GM21515 (cell line): Measurements from ENCODE around the gene BAZ1B.
"Not testable (repeated sequence)": the region's sequence is repeated elsewhere in the genome, so short reads cannot be mapped to it uniquely, and the experiment has no call there.

Experiments used
- ATAC-seq: cut with Tn5 transposase; IDR thresholded peaks from one replicate; pipeline ENCODE4 v1.9.1; 2021; ENCODE audit not compliant: unreplicated experiment

The BAZ1B gene

DNA sequence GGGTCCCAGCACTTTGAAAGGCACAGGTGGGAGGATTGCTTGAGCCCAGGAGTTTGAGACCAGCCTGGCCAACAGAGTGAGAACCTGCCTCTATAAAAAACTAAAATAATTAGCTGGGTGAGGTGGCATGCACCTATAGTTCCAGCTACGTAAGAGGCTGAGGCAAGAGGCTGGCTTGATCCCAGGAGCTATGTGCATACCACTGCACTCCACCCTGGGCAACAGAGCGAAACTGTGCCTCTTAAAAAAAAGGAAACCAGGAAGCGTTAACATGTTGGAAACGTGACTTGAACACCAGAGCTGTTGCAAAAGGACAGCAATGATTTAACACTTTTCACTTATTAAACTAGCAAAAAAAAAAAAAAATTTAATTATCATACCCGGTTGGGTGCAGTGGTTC, 12.6 kb downstream of the BAZ1B start:
- no peak for ATAC-seq

- ATAC-seq, result no peak
Observed at GRCh38 chr7:73507556-73507955, 14.5 kb downstream of the BAZ1B start.

- ATAC-seq, result no peak
Observed at GRCh38 chr7:73504920-73505319, 17.2 kb downstream of the BAZ1B start.

DNA sequence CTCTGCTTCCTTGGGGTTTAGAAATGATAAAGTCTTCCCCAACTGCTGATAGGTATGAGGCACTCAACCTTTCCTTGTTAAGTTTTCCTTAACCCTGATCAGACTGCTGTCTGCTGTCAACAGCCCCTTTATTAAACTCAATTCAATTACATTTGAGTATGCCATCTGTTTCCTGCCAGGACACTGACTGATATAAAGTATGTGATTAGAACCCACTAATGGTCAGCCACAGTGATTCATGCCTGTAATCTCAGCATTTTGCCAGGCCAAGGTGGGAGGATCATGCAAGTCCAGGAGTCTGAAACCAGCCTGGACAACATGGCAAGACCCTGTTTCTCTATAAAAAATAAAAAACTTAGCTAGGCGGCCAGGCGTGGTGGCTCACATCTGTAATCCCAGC, 18.1 kb downstream of the BAZ1B start:
- no peak for ATAC-seq

DNA sequence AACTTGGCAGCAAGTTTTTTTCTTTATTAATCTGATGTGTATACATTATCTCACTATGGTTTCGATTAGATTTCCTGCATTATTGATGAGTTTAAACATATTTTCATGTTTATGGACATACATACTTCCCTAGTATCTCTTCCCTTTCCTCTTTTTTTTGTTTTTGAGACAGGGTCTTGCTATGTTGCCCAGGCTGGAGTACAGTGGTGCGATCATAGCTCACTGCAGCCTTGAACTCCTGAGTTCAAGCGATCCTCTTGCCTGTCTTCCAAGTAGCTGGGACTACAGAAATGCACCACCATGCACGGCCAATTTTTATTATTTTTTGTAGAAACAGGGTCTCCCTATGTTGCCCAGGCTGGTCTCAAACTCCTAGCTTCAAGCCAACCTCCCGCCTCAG, 18.9 kb downstream of the BAZ1B start:
- no peak for ATAC-seq

GRCh38 chr7:73496626-73497025, 25.5 kb downstream of the BAZ1B start:
- no peak for ATAC-seq

DNA sequence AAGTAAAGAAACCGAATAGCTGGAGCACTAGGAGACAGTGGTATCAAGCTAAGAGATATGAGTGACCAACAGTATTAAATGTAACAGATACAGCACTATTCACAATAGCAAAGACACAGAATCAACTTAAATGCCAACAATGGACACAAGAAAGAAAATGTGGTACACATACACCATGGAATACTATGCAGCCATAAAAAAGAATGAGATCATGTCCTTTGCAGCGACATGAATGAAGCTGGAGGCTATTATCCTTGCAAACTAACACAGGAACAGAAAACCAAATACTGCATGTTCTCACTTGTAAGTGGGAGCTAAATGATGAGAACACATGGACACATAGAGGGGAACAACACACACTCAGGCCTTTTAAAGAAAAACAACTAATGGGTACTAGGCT, 26.6 kb downstream of the BAZ1B start:
- ATAC-seq, result not testable (repeated sequence)

DNA sequence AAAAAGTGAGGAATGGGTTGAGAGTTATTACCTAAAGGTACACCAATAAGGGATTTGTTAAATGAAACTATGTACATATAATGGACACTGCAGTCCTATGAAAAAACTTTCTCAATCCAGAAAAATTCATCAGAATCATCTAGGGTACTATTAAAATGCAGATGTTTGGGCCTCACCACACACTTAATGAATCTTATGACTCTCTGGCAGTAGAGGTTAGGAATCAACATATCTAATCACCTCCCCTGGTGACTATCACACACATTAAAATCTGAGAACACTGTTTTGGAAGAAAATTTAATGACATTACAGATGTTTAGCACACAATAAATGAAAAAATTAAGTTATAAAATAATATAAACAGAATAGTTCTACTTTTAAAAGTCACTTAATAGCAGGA, 32.1 kb downstream of the BAZ1B start:
- ATAC-seq, result no peak

- ATAC-seq, result no peak
Observed at GRCh38 chr7:73487486-73487885, 34.6 kb downstream of the BAZ1B start.

GRCh38 chr7:73483171-73483570, 38.9 kb downstream of the BAZ1B start:
- no peak for ATAC-seq

DNA sequence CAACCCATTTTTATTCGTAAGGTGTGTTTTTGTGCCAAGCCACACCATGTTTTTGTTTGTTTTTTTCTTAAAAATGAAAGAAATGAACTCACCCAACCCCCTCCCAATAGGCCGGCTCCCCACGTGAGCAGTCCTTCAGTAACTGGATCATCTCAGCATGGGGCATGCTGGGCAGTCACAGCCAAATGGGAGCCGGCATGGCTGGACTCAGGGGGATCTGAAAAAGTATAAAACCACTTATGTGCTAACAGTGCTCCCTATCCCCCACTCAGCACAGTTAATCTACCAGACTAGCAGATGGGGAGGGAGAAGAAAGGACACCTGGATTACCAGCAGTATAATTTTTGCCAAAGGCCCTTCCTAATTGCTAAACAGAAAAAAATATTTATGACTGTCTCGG, 39.3 kb downstream of the BAZ1B start:
- no peak for ATAC-seq

DNA sequence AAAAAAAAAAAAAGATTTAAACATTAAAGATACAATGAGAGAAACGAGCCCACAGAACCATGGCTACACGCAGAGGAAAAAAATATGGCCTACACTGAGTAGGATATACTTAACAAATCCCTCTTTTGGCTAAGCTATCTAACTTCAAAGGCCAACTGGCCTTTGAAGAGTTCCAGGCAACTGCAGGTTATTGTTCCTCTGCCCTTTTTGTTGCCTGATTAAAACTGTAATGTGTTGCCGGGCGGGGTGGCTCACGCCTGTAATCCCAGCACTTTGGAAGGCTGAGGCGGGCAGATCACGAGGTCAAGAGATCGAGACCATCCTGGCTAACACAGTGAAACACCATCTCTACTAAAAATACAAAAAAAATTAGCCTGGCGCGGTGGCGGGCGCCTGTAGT, 40.6 kb downstream of the BAZ1B start:
- not testable (repeated sequence) for ATAC-seq

GRCh38 chr7:73478549-73478948, 43.5 kb downstream of the BAZ1B start:
- ATAC-seq, result no peak

DNA sequence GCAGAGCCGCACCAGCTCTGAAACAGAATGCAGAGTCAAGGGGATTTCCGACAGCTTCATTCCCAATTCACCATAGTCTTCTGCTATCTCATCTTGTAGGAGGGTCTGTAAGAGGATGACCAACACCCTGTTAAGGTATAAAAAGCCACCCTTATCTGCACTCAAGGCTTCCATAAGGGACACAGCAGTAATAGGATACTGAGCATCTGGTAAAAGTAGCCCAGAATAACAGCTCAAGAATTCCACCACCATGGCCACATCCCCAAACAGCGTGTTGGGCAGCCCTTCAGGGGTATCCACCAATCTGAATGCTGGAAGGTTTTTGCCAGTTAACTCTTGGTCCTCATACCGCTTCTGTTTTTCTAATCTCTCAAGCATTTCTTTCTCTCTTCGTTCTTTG, 44.7 kb downstream of the BAZ1B start:
- ATAC-seq, result no peak

DNA sequence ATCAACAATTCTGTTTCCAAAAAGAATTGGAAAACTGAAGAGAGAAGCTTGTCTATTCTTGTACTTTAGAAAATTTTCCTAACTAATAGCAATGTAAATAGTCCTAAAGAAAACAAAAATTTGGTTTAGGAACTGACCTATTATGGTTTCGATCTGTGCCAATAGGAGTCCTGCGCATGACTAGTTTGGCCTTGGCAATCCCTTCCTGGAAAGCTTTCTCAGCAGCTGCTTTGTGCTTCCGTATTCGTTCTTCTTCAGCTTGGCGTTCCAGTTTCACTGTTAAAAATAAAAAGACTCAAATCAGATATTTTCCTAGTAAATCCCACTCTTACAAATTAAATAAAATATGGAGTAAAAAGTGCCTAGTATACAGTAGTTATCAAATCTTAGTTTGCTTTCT, 51.9 kb downstream of the BAZ1B start:
- no peak for ATAC-seq

GRCh38 chr7:73467046-73467445, 55.0 kb downstream of the BAZ1B start:
- ATAC-seq, result not testable (repeated sequence)

DNA sequence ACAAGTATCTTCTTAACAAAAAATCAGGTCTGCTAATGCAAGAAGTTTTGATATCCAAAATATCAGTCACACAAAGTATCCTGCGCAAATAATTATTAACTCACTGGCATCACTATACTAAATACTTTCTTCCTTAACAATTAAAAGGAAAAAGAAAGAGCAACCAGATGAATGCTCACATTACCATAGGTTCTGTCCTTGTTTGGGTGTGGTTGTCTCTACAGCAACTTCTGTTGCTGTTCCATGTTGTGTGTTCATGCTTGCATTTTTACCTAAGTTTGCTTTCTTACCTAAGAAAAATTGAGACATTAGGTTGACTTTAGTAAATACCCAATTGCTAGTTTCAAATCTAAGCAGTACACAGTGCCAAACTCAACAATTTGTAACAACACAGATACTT, 56.0 kb downstream of the BAZ1B start:
- ATAC-seq, result no peak

GRCh38 chr7:73463966-73464365, 58.1 kb downstream of the BAZ1B start:
- ATAC-seq, result no peak

DNA sequence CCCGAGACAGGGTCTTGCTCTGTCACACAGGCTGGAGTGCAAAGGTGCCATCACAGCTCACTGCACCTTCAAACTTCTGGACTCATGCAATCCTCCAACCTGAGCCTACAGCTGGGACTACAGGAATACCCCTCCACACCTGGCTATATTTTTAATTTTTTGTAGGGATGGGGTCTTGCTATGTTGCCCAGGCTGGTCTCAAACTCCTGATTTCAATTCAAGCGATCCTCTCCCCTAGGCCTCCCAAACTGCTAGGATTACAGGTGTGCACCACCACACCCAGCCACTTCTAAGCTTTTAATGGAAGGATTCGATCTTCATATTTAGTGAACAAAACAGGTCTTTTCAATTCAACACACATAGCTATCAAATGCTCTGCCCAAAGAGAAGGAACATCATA, 58.8 kb downstream of the BAZ1B start:
- ATAC-seq, result no peak

GRCh38 chr7:73461782-73462285, 60.3 kb downstream of the BAZ1B start:
- no peak for ATAC-seq

DNA sequence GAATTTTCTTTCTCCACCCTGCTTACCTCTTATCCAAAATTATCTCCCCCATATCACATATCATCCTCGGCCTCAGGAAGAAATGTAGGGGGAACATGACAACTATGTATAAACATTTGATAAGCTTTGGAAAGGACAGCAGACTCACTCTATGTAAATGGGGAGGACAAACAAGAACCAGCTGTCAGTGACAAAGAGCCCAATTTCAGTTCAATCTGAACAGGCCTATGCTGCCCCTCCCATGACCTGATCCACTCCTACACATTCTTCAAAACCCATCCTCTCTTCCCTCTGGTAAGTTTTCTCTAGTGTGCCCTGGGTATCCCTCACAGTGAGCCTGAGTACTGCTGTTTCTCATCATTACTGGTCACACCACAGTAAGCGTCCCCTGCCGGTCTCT, 67.7 kb downstream of the BAZ1B start:
- ATAC-seq, result no peak

- ATAC-seq, result no peak
Observed at GRCh38 chr7:73452999-73453635, 69.0 kb downstream of the BAZ1B start.

DNA sequence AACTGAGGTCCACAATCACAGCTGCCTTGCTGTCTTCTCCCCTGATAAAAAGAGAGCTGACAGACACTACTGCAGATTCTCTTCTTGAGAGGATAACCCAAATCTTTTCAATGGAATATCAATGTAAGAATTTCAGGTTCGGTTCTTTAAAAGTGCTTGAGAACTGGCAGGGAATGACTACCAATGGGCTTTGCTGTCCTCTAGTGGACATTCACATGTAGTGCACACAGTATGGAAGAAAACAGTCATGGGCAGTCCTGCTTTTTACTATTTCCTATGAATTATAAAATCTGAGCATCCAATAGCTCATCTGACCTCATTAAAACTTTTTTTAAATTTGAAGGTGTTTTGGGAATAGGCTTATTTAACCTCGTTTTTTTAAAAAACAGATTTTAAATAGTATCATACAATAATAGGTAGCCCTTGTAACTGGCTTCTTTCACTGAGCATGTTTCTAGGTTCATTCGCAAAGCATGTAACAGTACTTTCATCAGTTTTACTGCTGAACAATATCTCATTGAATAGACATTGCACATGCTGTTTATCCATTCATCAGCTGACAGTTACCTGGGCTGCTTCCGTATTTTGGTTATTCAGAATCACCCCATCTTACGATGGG, 70.2 kb downstream of the BAZ1B start:
- ATAC-seq, result no peak
